ENCODE data around the gene BARX2. TPM values are rescaled to one million over a fixed set of nuclear protein-coding genes. Genes with fewer than 3 reads are reported as not detected.

The BARX2 gene, protein sequence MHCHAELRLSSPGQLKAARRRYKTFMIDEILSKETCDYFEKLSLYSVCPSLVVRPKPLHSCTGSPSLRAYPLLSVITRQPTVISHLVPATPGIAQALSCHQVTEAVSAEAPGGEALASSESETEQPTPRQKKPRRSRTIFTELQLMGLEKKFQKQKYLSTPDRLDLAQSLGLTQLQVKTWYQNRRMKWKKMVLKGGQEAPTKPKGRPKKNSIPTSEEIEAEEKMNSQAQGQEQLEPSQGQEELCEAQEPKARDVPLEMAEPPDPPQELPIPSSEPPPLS
- not detected in 5 replicates for total RNA-seq (2022; extraction: Qiagen RNA extraction; ENCODE audit: low read depth)

DNA sequence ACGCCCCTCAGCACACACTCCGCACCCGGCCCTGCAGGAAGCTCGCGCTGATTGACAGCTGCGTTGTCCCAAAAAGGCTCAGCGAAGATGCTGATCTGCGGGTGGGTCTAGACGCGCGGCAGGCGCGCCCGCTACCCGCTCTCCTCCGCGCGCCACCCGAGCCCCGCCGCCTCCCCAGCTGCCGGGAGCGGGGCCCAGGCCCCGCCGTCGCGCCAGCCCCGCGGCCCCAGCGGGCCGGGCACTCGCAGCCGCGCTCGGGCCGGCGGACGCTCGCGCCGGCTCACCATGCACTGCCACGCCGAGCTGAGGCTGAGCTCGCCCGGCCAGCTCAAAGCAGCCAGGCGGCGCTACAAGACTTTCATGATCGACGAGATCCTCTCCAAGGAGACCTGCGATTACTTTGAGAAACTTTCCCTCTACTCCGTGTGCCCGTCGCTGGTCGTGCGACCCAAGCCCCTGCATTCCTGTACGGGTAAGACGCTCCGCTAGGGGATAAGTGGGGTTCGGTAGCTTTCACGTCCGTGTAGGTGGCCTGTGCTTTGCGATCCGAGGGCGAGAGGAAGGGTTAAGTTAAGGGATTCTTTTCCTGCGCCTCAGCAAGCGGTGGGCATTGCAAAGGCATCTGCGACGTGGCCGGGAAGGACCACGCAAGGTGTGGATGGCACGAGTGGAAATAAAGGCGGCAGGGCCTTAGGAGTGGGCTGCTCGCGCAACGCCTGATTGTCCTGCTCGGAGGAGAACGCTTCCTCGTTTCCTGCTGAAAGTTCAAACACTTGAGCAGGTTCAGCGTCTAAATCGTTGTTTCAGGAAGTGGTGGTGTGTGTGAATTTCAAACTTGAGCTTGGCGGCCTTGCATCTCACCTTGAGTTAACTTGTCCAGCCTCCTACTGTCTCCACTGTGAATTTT is at the start of gene BARX2:
TSS of gene BARX2 (plus strand) at position 98 of the 907 bp plus-strand sequence. CDS start at position 286, 188 bp downstream.

Other genes starting within 250 kb of the BARX2 start
- 3.3 to 4.4 TPM (median 3.8 TPM) in 5 replicates for gene ARHGAP32, start 183.5 kb upstream of the BARX2 start, total RNA-seq (2022; extraction: Qiagen RNA extraction; ENCODE audit: low read depth)